NB4 (cell line): ENCODE data around the gene RIMS4.

ENCODE experiments used
- DNase-seq: peaks from one replicate; pipeline ENCODE4 v3.0.0; 2010; ENCODE audit warnings: low read depth
- H3K4me3 ChIP-seq: one replicate; pipeline ENCODE4 v1.5.1; 2011; ENCODE audit warnings: mild to moderate bottlenecking, low read depth, low read length, moderate library complexity
- CTCF ChIP-seq: IDR thresholded peaks from one replicate; pipeline ENCODE4 v1.5.1; 2012; ENCODE audit warnings: low read depth, low read length
- MAX ChIP-seq: IDR thresholded peaks from 2 replicates; pipeline ENCODE4 v1.6.1; 2011; ENCODE audit warnings: low read depth, low read length
- MYC ChIP-seq: IDR thresholded peaks from 2 replicates; pipeline ENCODE4 v1.6.1; 2011; ENCODE audit warnings: low read depth, low read length
- POLR2A ChIP-seq: IDR thresholded peaks from 2 replicates; pipeline ENCODE4 v1.6.1; 2011; ENCODE audit warnings: mild to moderate bottlenecking; ENCODE audit not compliant: insufficient read length; ENCODE audit errors: extremely low read depth

Gene RIMS4

GRCh38 chr20:44750081-44750805, 60.1 kb downstream of the RIMS4 start:
- H3K4me3 ChIP-seq: no peak overlapping the region
- TF ChIP-seq MAX (no peak), MYC (no peak), CTCF (no peak), POLR2A (no peak)
- no peak for DNase-seq

DNA sequence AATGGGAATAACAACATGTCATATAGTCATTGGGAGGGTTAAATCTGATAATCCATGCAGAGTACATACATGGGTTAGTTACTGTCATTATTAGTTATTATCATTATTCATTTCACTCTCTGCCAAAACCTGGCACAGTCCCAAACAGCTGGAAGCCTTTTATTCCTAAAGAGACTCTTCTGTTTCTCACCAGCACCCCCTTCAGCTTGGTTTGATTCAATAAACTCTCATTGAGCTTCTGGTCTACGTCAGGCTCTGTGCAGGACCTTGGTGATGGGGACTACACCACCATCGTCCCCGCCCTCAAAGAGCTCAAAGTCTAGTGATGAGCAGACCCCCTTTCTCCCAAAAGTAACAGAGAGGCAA, 62.4 kb downstream of the RIMS4 start:
- no peak for TF ChIP-seq MAX
- no peak for TF ChIP-seq CTCF
- TF ChIP-seq POLR2A: no peak
- no peak for TF ChIP-seq MYC
- no peak for DNase-seq
- H3K4me3 ChIP-seq: no peak overlapping the region

DNA sequence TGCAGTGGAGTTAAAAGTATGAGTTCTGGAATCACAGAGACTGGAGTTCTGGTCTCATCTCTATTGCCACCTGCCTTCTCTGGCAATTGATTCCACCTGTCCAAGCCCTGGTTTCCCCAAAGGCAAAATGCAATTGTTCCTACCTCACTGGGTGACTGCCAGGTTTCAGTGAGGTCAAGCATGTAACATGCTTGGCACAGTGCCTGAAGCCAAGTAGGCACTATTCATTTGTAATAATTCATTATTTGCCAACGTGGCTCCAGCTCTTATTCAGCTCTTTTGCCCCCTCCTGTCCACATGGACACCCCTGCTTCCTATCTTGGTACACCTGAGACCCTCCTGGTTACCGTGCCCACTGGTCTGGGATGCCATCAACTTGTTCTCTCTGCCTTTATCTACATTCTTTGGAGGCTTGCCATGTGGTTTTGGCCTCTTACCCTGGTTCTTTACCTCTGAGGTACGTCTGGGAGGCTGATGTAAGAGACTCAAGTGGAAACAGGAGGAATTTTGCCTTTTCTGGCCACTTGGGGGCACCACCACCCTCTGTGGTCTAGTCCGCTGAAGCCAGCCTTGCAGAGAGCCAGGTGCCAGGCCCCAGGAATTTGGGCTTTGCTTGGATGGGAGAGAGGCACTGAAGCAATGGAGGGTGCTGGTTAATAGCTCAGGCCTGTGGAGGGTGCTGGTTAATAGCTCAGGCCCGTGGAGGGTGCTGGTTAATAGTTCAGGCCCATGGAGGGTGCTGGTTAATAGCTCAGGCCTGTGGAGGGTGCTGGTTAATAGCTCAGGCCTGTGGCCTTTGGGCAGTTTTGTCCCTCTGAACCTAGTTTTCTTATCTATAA, 63.0 kb downstream of the RIMS4 start:
- no peak overlapping the region for H3K4me3 ChIP-seq
- DNase-seq: peak; percentile 72
- TF ChIP-seq CTCF: peak; percentile 83
- TF ChIP-seq MAX: peak; percentile 52; the same call in 1 of the 2 replicates
- no peak for TF ChIP-seq MYC

GRCh38 chr20:44746367-44747165, 63.8 kb downstream of the RIMS4 start:
- H3K4me3 ChIP-seq: no peak overlapping the region
- no peak for TF ChIP-seq MYC
- no peak for TF ChIP-seq POLR2A
- no peak for TF ChIP-seq MAX
- no peak for TF ChIP-seq CTCF
- no peak for DNase-seq

- DNase-seq: no peak
- TF ChIP-seq MAX: no peak
- no peak for TF ChIP-seq CTCF
- no peak within 1 kb of the TSS for H3K4me3 ChIP-seq
Observed at GRCh38 chr20:44745598-44746366, 64.6 kb downstream of the RIMS4 start, which contains the start of gene KCNK15. Gene KCNK15, plus strand, starts transcription at chr20:44745865. Its CDS starts 46 bp downstream, at chr20:44745911.
